GM23338 (cell line): ENCODE data around the gene NHS. TPM values are rescaled to one million over a fixed set of nuclear protein-coding genes. Genes with fewer than 3 reads are reported as not detected.

ENCODE experiments used
- ATAC-seq: fragments of 200-7000 bp; cut with Tn5 transposase; 3 replicates; pipeline ENCODE4 v1.9.1; 2020
- DNase-seq: peaks from one replicate; pipeline ENCODE4 v3.0.0-alpha.2; 2015; ENCODE audit warnings: low spot score
- H2AFZ ChIP-seq: fragments of 200-600 bp; sonication (generic); 2 replicates; pipeline ENCODE4 v1.8.0; 2016; ENCODE audit warnings: antibody characterized with exemption, mild to moderate bottlenecking, moderate library complexity
- H3F3A ChIP-seq: fragments of 200-600 bp; sonication (generic); replicated peaks from 2 replicates; pipeline ENCODE4 v1.8.0; 2017; ENCODE audit warnings: antibody characterized with exemption, mixed run types, low read depth
- H3K27ac ChIP-seq: fragments of 200-600 bp; sonication (generic); 2 replicates; pipeline ENCODE4 v1.6.1; 2016; ENCODE audit warnings: low read depth
- H3K27me3 ChIP-seq: fragments of 200-600 bp; sonication (generic); 2 replicates; pipeline ENCODE4 v1.8.0; 2016; ENCODE audit warnings: mild to moderate bottlenecking, mixed run types, moderate library complexity; ENCODE audit not compliant: insufficient read depth
- H3K36me3 ChIP-seq: fragments of 200-600 bp; sonication (generic); 2 replicates; pipeline ENCODE4 v1.8.0; 2016; ENCODE audit warnings: mild to moderate bottlenecking; ENCODE audit not compliant: insufficient read depth
- H3K4me1 ChIP-seq: fragments of 200-600 bp; sonication (generic); 2 replicates; pipeline ENCODE4 v1.8.0; 2016; ENCODE audit warnings: mild to moderate bottlenecking, moderate library complexity; ENCODE audit not compliant: insufficient read depth
- H3K4me2 ChIP-seq: fragments of 200-600 bp; sonication (generic); 2 replicates; pipeline ENCODE4 v1.7.1; 2017; ENCODE audit warnings: mixed run types
- H3K4me3 ChIP-seq: fragments of 200-600 bp; sonication (generic); 2 replicates; pipeline ENCODE4 v1.6.1; 2016; ENCODE audit warnings: mixed run types
- H3K79me2 ChIP-seq: fragments of 200-600 bp; sonication (generic); replicated peaks from 2 replicates; pipeline ENCODE4 v1.8.0; 2017; ENCODE audit warnings: mild to moderate bottlenecking; ENCODE audit not compliant: insufficient read depth
- H3K9me2 ChIP-seq: fragments of 200-600 bp; sonication (generic); 2 replicates; pipeline ENCODE4 v1.8.0; 2017; ENCODE audit not compliant: insufficient read depth
- H4K20me1 ChIP-seq: fragments of 200-600 bp; sonication (generic); replicated peaks from 2 replicates; pipeline ENCODE4 v1.8.0; 2017; ENCODE audit warnings: mild to moderate bottlenecking; ENCODE audit not compliant: insufficient read depth
- H3K27ac Mint-ChIP-seq: 2 replicates; pipeline ENCODE4 v1.8.0; 2020; ENCODE audit warnings: inconsistent platforms, mild to moderate bottlenecking, moderate library complexity, mixed read lengths
- H3K27me3 Mint-ChIP-seq: 3 replicates; pipeline ENCODE4 v1.8.0; 2022; ENCODE audit warnings: low read depth, mild to moderate bottlenecking, moderate library complexity, mixed read lengths, inconsistent platforms; ENCODE audit not compliant: insufficient read depth, poor library complexity
- H3K36me3 Mint-ChIP-seq: 3 replicates; pipeline ENCODE4 v1.8.0; 2021; ENCODE audit warnings: low read depth, mild to moderate bottlenecking, inconsistent platforms, moderate library complexity, mixed read lengths
- H3K4me1 Mint-ChIP-seq: 3 replicates; pipeline ENCODE4 v1.8.0; 2020; ENCODE audit warnings: mild to moderate bottlenecking, inconsistent platforms, mixed read lengths
- H3K4me3 Mint-ChIP-seq: 3 replicates; pipeline ENCODE4 v1.8.0; 2021; ENCODE audit warnings: moderate library complexity, mild to moderate bottlenecking, inconsistent platforms, mixed read lengths
- H3K9me3 Mint-ChIP-seq: 3 replicates; pipeline ENCODE4 v1.8.0; 2020; ENCODE audit warnings: moderate library complexity, mild to moderate bottlenecking, inconsistent platforms, mixed read lengths
- CTCF ChIP-seq, 2 experiments: fragments of 200-600 bp in 1 of 2; sonication (generic) in 1 of 2; conservative IDR thresholded peaks; 2 replicates each; pipeline versions ENCODE4 v1.5.1 to v1.6.1; 2016 to 2017; ENCODE audit warnings: antibody characterized with exemption in 2 of 2, low read depth in 2 of 2, mild to moderate bottlenecking in 2 of 2, moderate library complexity in 1 of 2
- EZH2 ChIP-seq: fragments of 200-600 bp; sonication (generic); IDR thresholded peaks from one replicate; pipeline ENCODE4 v1.8.0; 2017; ENCODE audit warnings: antibody characterized with exemption, mild to moderate bottlenecking, low read depth; ENCODE audit not compliant: unreplicated experiment
- JUNB ChIP-seq: IDR thresholded peaks from one replicate; pipeline ENCODE4 v1.6.1; 2016; ENCODE audit warnings: antibody characterized with exemption; ENCODE audit not compliant: unreplicated experiment
- NANOG ChIP-seq: IDR thresholded peaks from 2 replicates; pipeline ENCODE4 v1.6.1; 2016; ENCODE audit warnings: antibody characterized with exemption, borderline replicate concordance
- STAT1 ChIP-seq: IDR thresholded peaks from one replicate; pipeline ENCODE4 v1.6.1; 2016; ENCODE audit warnings: antibody characterized with exemption; ENCODE audit not compliant: unreplicated experiment
- ZNF331 ChIP-seq: fragments of 250-450 bp; sonication (Bioruptor Pico); IDR thresholded peaks from 2 replicates; pipeline ENCODE4 v1.5.0; 2020; ENCODE audit warnings: low read depth, mild to moderate bottlenecking, moderate library complexity
- ZNF462 ChIP-seq: fragments of 250-450 bp; sonication (Bioruptor Pico); IDR thresholded peaks from 2 replicates; pipeline ENCODE4 v1.5.0; 2020; ENCODE audit warnings: mild to moderate bottlenecking, moderate library complexity
- polyA plus RNA-seq: library from polyadenylated mRNA; unstranded; fragments of >200 nt; fragmentation: Nextera tagmentation; extraction: Ambion mirVana; gene quantifications from 2 replicates; pipeline ENCODE4 v1.2.1, GENCODE V29; 2016
- total RNA-seq: library from RNA; depleted of rRNA; stranded (reverse); fragments of >200 nt; shearing (Covaris generic); gene quantifications from 2 replicates; pipeline ENCODE4 v1.2.3, GENCODE V29; 2014

Gene NHS
- total and polyA plus RNA-seq, 2 experiments from 2014 or later, result 1.8 to 8.2 TPM

- no peaks in the 10 kb centered on the region for H3K9me2 ChIP-seq
- H3K4me3 ChIP-seq, result no peak overlapping the region
- no peak overlapping the region for H3K27ac ChIP-seq
- ATAC-seq (no peak), DNase-seq (no peak)
- Mint-ChIP-seq H3K27me3 (peaks cover 29% of the 10 kb centered on the region), H3K36me3 (no peaks in the 10 kb centered on the region), H3K27ac (no peak overlapping the region), H3K4me3 (no peak overlapping the region), H3K4me1 (peaks cover 18% of the 10 kb centered on the region), H3K9me3 (no peaks in the 10 kb centered on the region)
- no peak overlapping the region for H2AFZ ChIP-seq
- peak overlapping the region; percentile 73; the same call in 1 of the 2 replicates for H3K4me2 ChIP-seq
- H3K79me2 ChIP-seq, result no peaks in the 10 kb centered on the region
- no peak for TF ChIP-seq ZNF462 (CRISPR knock-in tag)
- no peak for TF ChIP-seq STAT1
- TF ChIP-seq ZNF331 (CRISPR knock-in tag), result no peak
- no peak for TF ChIP-seq NANOG
- TF ChIP-seq EZH2, result no peak
- TF ChIP-seq CTCF (conservative IDR thresholded peaks at IDR 0.05; ENCODE audit: low read depth in 2 of 2), result no peak
- no peak for TF ChIP-seq JUNB
- peaks cover 4% of the 10 kb centered on the region; the same call in 1 of the 2 replicates for H4K20me1 ChIP-seq
- no peaks in the 10 kb centered on the region for H3K36me3 ChIP-seq
- peaks cover 12% of the 10 kb centered on the region; the same call in 1 of the 2 replicates for H3K4me1 ChIP-seq
- H3F3A ChIP-seq, result no peaks in the 10 kb centered on the region
- H3K27me3 ChIP-seq, result peaks cover 23% of the 10 kb centered on the region
Measured at GRCh38 chrX:17373337-17373736, 1.7 kb upstream of the NHS start.
